Endodermal cell (in vitro differentiated cells): ENCODE measurements around the gene EIF3A. TPM values are rescaled to one million over a fixed set of nuclear protein-coding genes. Genes with fewer than 3 reads are reported as not detected.

Experiments
- DNase-seq: peaks from one replicate; pipeline ENCODE4 v3.0.0-alpha.2; 2017
- H3K27ac ChIP-seq: 2 replicates; pipeline ENCODE4 v1.5.1; 2013; ENCODE audit warnings: mild to moderate bottlenecking, low read depth, low read length, moderate library complexity
- H3K27me3 ChIP-seq: 2 replicates; pipeline ENCODE4 v1.6.1; 2013; ENCODE audit warnings: mild to moderate bottlenecking, low read length, moderate library complexity; ENCODE audit not compliant: insufficient read depth, control insufficient read depth, poor library complexity, severe bottlenecking
- H3K36me3 ChIP-seq: 2 replicates; pipeline ENCODE4 v1.7.0; 2013; ENCODE audit warnings: mild to moderate bottlenecking, low read length, moderate library complexity; ENCODE audit not compliant: control insufficient read depth, insufficient read depth
- H3K4me1 ChIP-seq: one replicate; pipeline ENCODE4 v1.7.0; 2013; ENCODE audit warnings: low read length; ENCODE audit not compliant: control insufficient read depth, insufficient read depth
- H3K4me3 ChIP-seq: 2 replicates; pipeline ENCODE4 v1.5.1; 2013; ENCODE audit warnings: mild to moderate bottlenecking, low read length, moderate library complexity
- H3K9ac ChIP-seq: 2 replicates; pipeline ENCODE4 v1.6.1; 2013; ENCODE audit warnings: mild to moderate bottlenecking, low read length, moderate library complexity; ENCODE audit not compliant: poor library complexity, severe bottlenecking; ENCODE audit errors: extremely low read depth
- H3K9me3 ChIP-seq: 2 replicates; pipeline ENCODE4 v1.6.1; 2013; ENCODE audit warnings: mild to moderate bottlenecking, low read length, moderate library complexity; ENCODE audit not compliant: control insufficient read depth
- H3K27ac Mint-ChIP-seq: 2 replicates; pipeline ENCODE4 v1.8.0; 2020; ENCODE audit warnings: mixed read lengths
- H3K27me3 Mint-ChIP-seq: 2 replicates; pipeline ENCODE4 v1.8.0; 2021; ENCODE audit warnings: mild to moderate bottlenecking, mixed read lengths; ENCODE audit not compliant: insufficient read depth
- H3K36me3 Mint-ChIP-seq: 2 replicates; pipeline ENCODE4 v1.8.0; 2020; ENCODE audit warnings: low read depth, mixed read lengths
- H3K4me1 Mint-ChIP-seq: 2 replicates; pipeline ENCODE4 v1.8.0; 2020; ENCODE audit warnings: mixed read lengths
- H3K4me3 Mint-ChIP-seq: 2 replicates; pipeline ENCODE4 v1.8.0; 2020; ENCODE audit warnings: mild to moderate bottlenecking, moderate library complexity, mixed read lengths
- H3K9me3 Mint-ChIP-seq: 2 replicates; pipeline ENCODE4 v1.8.0; 2020; ENCODE audit warnings: mild to moderate bottlenecking, mixed read lengths
- WGBS, 2 experiments: methylation state at CpG; one replicate each; pipeline versions ENCODE4 v1.1.5 to v1.1.7; 2013; ENCODE audit warnings: missing lambda C conversion rate in 2 of 2, mixed read lengths in 1 of 2; ENCODE audit not compliant: insufficient coverage in 1 of 2, insufficient read length in 1 of 2; 5-methylcytosine and 5-hydroxymethylcytosine counted together
- total RNA-seq, 2 donors: library from RNA; stranded (reverse); fragmentation: NEBNext Ultra II Directional in 1 of 2; extraction: Animal tissue kit (Norgen Biotek cat#: 25700) in 1 of 2; gene quantifications; 2 replicates in 1 of 2; 3 replicates in 1 of 2; pipeline ENCODE4 v1.2.1, GENCODE V29; 2021
- TF ChIP-seq, protein P1 (sequence below): fragments of 200-600 bp; sonication (generic); conservative IDR thresholded peaks from 2 replicates; pipeline ENCODE4 v1.5.0; 2021; ENCODE audit warnings: antibody characterized with exemption, mild to moderate bottlenecking

Gene EIF3A
- total RNA-seq, 2 donors from 2014 or later = 134 to 144 TPM

DNA sequence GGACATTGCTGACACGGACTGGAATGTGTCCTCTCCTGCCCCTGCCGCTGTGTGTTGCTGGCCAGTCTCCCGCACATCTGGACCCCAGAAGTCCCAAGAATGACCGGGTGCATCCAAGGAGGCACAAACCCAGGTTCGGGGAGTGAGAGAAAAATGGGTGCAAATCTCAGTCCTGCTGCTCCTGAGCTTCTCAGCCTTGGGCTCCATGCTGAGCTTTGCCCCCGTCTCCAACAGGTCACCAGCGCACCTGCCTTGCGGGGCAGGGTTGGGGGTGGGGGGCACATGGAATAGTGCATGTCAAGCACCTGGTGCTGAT, 57.1 kb downstream of the EIF3A start:
- Mint-ChIP-seq H3K9me3 (no peaks in the 10 kb centered on the region), H3K27ac (no peak overlapping the region), H3K4me1 (peaks cover 12% of the 10 kb centered on the region), H3K4me3 (no peak overlapping the region), H3K36me3 (no peaks in the 10 kb centered on the region), H3K27me3 (peaks cover 11% of the 10 kb centered on the region)
- no peak for DNase-seq
- TF ChIP-seq, protein P1, sequence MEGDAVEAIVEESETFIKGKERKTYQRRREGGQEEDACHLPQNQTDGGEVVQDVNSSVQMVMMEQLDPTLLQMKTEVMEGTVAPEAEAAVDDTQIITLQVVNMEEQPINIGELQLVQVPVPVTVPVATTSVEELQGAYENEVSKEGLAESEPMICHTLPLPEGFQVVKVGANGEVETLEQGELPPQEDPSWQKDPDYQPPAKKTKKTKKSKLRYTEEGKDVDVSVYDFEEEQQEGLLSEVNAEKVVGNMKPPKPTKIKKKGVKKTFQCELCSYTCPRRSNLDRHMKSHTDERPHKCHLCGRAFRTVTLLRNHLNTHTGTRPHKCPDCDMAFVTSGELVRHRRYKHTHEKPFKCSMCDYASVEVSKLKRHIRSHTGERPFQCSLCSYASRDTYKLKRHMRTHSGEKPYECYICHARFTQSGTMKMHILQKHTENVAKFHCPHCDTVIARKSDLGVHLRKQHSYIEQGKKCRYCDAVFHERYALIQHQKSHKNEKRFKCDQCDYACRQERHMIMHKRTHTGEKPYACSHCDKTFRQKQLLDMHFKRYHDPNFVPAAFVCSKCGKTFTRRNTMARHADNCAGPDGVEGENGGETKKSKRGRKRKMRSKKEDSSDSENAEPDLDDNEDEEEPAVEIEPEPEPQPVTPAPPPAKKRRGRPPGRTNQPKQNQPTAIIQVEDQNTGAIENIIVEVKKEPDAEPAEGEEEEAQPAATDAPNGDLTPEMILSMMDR = no peak
- H3K36me3 ChIP-seq = no peaks in the 10 kb centered on the region
- WGBS, 2 experiments = 74 to 76% methylated on average over 4 to 8 of the region's 8 CpGs
- H3K9ac ChIP-seq = no peak overlapping the region
- H3K4me1 ChIP-seq = peaks cover 15% of the 10 kb centered on the region
- H3K4me3 ChIP-seq = no peak overlapping the region
- H3K9me3 ChIP-seq = no peaks in the 10 kb centered on the region
- H3K27me3 ChIP-seq = peaks cover under 1% of the 10 kb centered on the region
- no peak overlapping the region for H3K27ac ChIP-seq

DNA sequence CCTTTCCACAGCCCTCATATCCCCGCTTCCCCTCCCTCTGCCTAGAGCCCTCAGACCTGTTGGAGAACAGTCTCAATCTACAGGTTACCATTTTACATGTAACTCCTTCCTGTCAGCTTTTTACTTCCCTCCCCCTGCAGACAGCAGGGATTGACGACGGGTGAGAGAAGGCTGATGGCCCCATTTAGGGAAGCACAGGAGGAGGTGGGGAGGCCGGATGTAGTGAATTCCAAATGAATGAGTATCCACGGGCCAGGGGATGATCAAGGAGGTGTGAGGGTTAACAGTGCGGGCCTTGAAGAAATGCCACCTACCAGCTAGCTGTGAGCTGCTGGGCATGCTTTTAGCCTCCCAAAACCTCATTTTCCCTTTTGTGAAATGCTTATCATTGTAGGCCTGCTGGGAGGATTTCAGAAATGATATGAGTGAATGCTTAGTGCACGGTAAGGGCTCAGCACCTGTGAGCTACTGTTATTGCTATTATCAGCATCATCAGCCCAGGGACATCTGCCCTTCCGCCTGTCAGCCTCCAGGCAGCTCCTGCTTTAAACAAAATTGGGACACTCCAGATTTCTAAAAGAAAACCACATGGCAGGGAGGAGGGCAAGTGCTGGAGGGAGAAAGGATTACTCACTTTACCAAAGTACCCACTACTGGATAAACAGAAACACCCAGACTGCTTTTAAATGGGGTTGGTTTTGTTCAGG, 57.6 kb downstream of the EIF3A start:
- Mint-ChIP-seq H3K27me3 (peaks cover 7% of the 10 kb centered on the region), H3K4me3 (no peak overlapping the region), H3K9me3 (no peaks in the 10 kb centered on the region), H3K36me3 (no peaks in the 10 kb centered on the region), H3K27ac (peak overlapping the region; percentile 70), H3K4me1 (peaks cover 12% of the 10 kb centered on the region)
- Histone ChIP-seq H3K4me3 (no peak overlapping the region), H3K36me3 (no peaks in the 10 kb centered on the region), H3K9ac (no peak overlapping the region), H3K27me3 (no peaks in the 10 kb centered on the region), H3K9me3 (no peaks in the 10 kb centered on the region), H3K27ac (no peak overlapping the region), H3K4me1 (peaks cover 15% of the 10 kb centered on the region)
- WGBS, 2 experiments = 24 to 27% methylated on average over 5 to 8 of the region's 8 CpGs
- DNase-seq = peak; percentile 91
- TF ChIP-seq, protein P1 = no peak

- Mint-ChIP-seq H3K9me3 (no peaks in the 10 kb centered on the region), H3K27ac (no peak overlapping the region), H3K27me3 (no peaks in the 10 kb centered on the region), H3K4me3 (no peak overlapping the region), H3K36me3 (no peaks in the 10 kb centered on the region), H3K4me1 (peaks cover 12% of the 10 kb centered on the region)
- Histone ChIP-seq H3K9ac (no peak overlapping the region), H3K27ac (no peak overlapping the region), H3K36me3 (no peaks in the 10 kb centered on the region), H3K9me3 (no peaks in the 10 kb centered on the region), H3K4me1 (peaks cover 15% of the 10 kb centered on the region), H3K4me3 (no peak overlapping the region), H3K27me3 (no peaks in the 10 kb centered on the region)
- WGBS, 2 experiments = 60 to 91% methylated on average over 1 to 2 of the region's 2 CpGs
- DNase-seq = no peak
- TF ChIP-seq, protein P1 = no peak
Observed at GRCh38 chr10:119020627-119020946, 60.0 kb downstream of the EIF3A start.
